Measurements from ENCODE around the gene SRGAP3.
A peak's percentile ranks its signal among the peaks of the same experiment; 100 is the strongest.

The SRGAP3 gene

GRCh38 chr3:9254764-9255163 lies 5.3 kb upstream of the SRGAP3 start:
- ChIA-PET CTCF (no interaction called here), POLR2A (no interaction called here)
- peaks cover 0 to 4% (median 0%) of the 10 kb centered on the region in 5 experiments for H3K9me3 ChIP-seq (ENCODE audit: control extremely low read depth in 1 of 5, control insufficient read depth in 4 of 5, insufficient read depth in 2 of 5, low read depth in 1 of 5, low read length in 4 of 5)
- H3K36me3 ChIP-seq (ENCODE audit: control insufficient read depth in 4 of 4, insufficient read depth in 4 of 4, low read length in 3 of 4) = no peaks in the 10 kb centered on the region
- H3K27ac ChIP-seq (ENCODE audit: insufficient read depth in 1 of 2, low read depth in 1 of 2, low read length in 2 of 2, poor library complexity in 1 of 2, severe bottlenecking in 2 of 2) = no peak overlapping the region
- DNase-seq = no peak
- peaks cover 4 to 10% (median 6%) of the 10 kb centered on the region in 4 experiments for H3K4me1 ChIP-seq (ENCODE audit: control extremely low read depth in 1 of 4, control insufficient read depth in 4 of 4, insufficient read depth in 4 of 4, low read length in 3 of 4)
- no peaks in the 10 kb centered on the region for H3K27me3 ChIP-seq (replicated peaks in 2 of 5; ENCODE audit: control insufficient read depth in 4 of 5, insufficient read depth in 5 of 5, low read length in 4 of 5)
- no peak overlapping the region for H3K4me3 ChIP-seq (ENCODE audit: control insufficient read depth in 1 of 7, extremely low read depth in 1 of 7, insufficient read depth in 4 of 7, low read depth in 2 of 7, low read length in 6 of 7)
- WGBS (ENCODE audit: insufficient coverage) = 93% methylated on average over 1 of the region's 1 CpG

- Histone ChIP-seq H3K36me3 (ENCODE audit: control insufficient read depth in 4 of 4, insufficient read depth in 4 of 4, low read length in 3 of 4) (no peaks in the 10 kb centered on the region), H3K9me3 (ENCODE audit: control extremely low read depth in 1 of 5, control insufficient read depth in 4 of 5, insufficient read depth in 2 of 5, low read depth in 1 of 5, low read length in 4 of 5) (peaks cover 0 to 4% (median 0%) of the 10 kb centered on the region in 5 experiments), H3K4me3 (ENCODE audit: control insufficient read depth in 1 of 7, extremely low read depth in 1 of 7, insufficient read depth in 4 of 7, low read depth in 2 of 7, low read length in 6 of 7) (no peak overlapping the region), H3K27ac (ENCODE audit: insufficient read depth in 1 of 2, low read depth in 1 of 2, low read length in 2 of 2, poor library complexity in 1 of 2, severe bottlenecking in 2 of 2) (no peak overlapping the region), H3K4me1 (ENCODE audit: control extremely low read depth in 1 of 4, control insufficient read depth in 4 of 4, insufficient read depth in 4 of 4, low read length in 3 of 4) (peaks cover 9 to 22% (median 18%) of the 10 kb centered on the region in 4 experiments), H3K27me3 (replicated peaks in 2 of 5; ENCODE audit: control insufficient read depth in 4 of 5, insufficient read depth in 5 of 5, low read length in 4 of 5) (no peaks in the 10 kb centered on the region)
- no peak for DNase-seq
- ChIA-PET CTCF (no interaction called here), POLR2A (no interaction called here)
- WGBS (ENCODE audit: insufficient coverage) = 100% methylated on average over 1 of the region's 7 CpGs
Measured at GRCh38 chr3:9253327-9253726, 3.9 kb upstream of the SRGAP3 start.

GRCh38 chr3:9251055-9251786 lies 1.8 kb upstream of the SRGAP3 start:
- Histone ChIP-seq H3K27me3 (replicated peaks in 2 of 5; ENCODE audit: control insufficient read depth in 4 of 5, insufficient read depth in 5 of 5, low read length in 4 of 5) (no peaks in the 10 kb centered on the region), H3K9me3 (ENCODE audit: control extremely low read depth in 1 of 5, control insufficient read depth in 4 of 5, insufficient read depth in 2 of 5, low read depth in 1 of 5, low read length in 4 of 5) (no peaks in the 10 kb centered on the region), H3K4me1 (ENCODE audit: control extremely low read depth in 1 of 4, control insufficient read depth in 4 of 4, insufficient read depth in 4 of 4, low read length in 3 of 4) (peaks cover 12 to 33% (median 27%) of the 10 kb centered on the region in 4 experiments), H3K4me3 (ENCODE audit: control insufficient read depth in 1 of 7, extremely low read depth in 1 of 7, insufficient read depth in 4 of 7, low read depth in 2 of 7, low read length in 6 of 7) (no peak overlapping the region), H3K27ac (ENCODE audit: insufficient read depth in 1 of 2, low read depth in 1 of 2, low read length in 2 of 2, poor library complexity in 1 of 2, severe bottlenecking in 2 of 2) (no peak overlapping the region), H3K36me3 (ENCODE audit: control insufficient read depth in 4 of 4, insufficient read depth in 4 of 4, low read length in 3 of 4) (no peaks in the 10 kb centered on the region)
- ChIA-PET CTCF (interaction anchor here (1.2 to 2.5 kb wide), 7 partner anchors 7 to 282 kb away, joined by 3 to 11 read pairs (median 4); no protein-coding TSS in a partner anchor), POLR2A (no interaction called here)
- DNase-seq = no peak
- 96% methylated on average over 9 of the region's 10 CpGs for WGBS (ENCODE audit: insufficient coverage)

GRCh38 chr3:9250236-9250635 lies 790 bp upstream of the SRGAP3 start:
- Histone ChIP-seq H3K27me3 (replicated peaks in 2 of 5; ENCODE audit: control insufficient read depth in 4 of 5, insufficient read depth in 5 of 5, low read length in 4 of 5) (no peaks in the 10 kb centered on the region), H3K27ac (ENCODE audit: insufficient read depth in 1 of 2, low read depth in 1 of 2, low read length in 2 of 2, poor library complexity in 1 of 2, severe bottlenecking in 2 of 2) (no peak overlapping the region), H3K4me3 (ENCODE audit: control insufficient read depth in 1 of 7, extremely low read depth in 1 of 7, insufficient read depth in 4 of 7, low read depth in 2 of 7, low read length in 6 of 7) (peak overlapping the region in 3 of 7 experiments; percentile 72 to 76 (median 75)), H3K4me1 (ENCODE audit: control extremely low read depth in 1 of 4, control insufficient read depth in 4 of 4, insufficient read depth in 4 of 4, low read length in 3 of 4) (peaks cover 12 to 33% (median 27%) of the 10 kb centered on the region in 4 experiments), H3K9me3 (ENCODE audit: control extremely low read depth in 1 of 5, control insufficient read depth in 4 of 5, insufficient read depth in 2 of 5, low read depth in 1 of 5, low read length in 4 of 5) (no peaks in the 10 kb centered on the region), H3K36me3 (ENCODE audit: control insufficient read depth in 4 of 4, insufficient read depth in 4 of 4, low read length in 3 of 4) (no peaks in the 10 kb centered on the region)
- DNase-seq = peak in 1 of 3 donors; percentile 9
- ChIA-PET POLR2A (no interaction called here), CTCF (interaction anchor here (1.0 to 2.6 kb wide), 11 partner anchors 8 to 281 kb away, joined by 3 to 11 read pairs (median 3); no protein-coding TSS in a partner anchor)
- 33% methylated on average over 1 of the region's 4 CpGs for WGBS (ENCODE audit: insufficient coverage)

- H3K27me3 ChIP-seq (replicated peaks in 2 of 5; ENCODE audit: control insufficient read depth in 4 of 5, insufficient read depth in 5 of 5, low read length in 4 of 5) = no peaks in the 10 kb centered on the region
- ChIA-PET POLR2A (interaction anchor here (0.6 to 0.8 kb wide), 2 partner anchors 68 to 682 kb away, joined by 3 read pairs; no protein-coding TSS in a partner anchor), CTCF (interaction anchor here (0.8 to 2.6 kb wide), 4 partner anchors 23 to 261 kb away, joined by 3 to 11 read pairs (median 8); no protein-coding TSS in a partner anchor)
- peak overlapping the region; percentile 68 to 94 (median 76) for H3K4me3 ChIP-seq (ENCODE audit: control insufficient read depth in 1 of 7, extremely low read depth in 1 of 7, insufficient read depth in 4 of 7, low read depth in 2 of 7, low read length in 6 of 7)
- 9% methylated on average over 5 of the region's 13 CpGs for WGBS (ENCODE audit: insufficient coverage)
- H3K27ac ChIP-seq (ENCODE audit: insufficient read depth in 1 of 2, low read depth in 1 of 2, low read length in 2 of 2, poor library complexity in 1 of 2, severe bottlenecking in 2 of 2) = no peak overlapping the region
- DNase-seq = peak in 2 of 3 donors; percentile 32 to 43
- H3K9me3 ChIP-seq (ENCODE audit: control extremely low read depth in 1 of 5, control insufficient read depth in 4 of 5, insufficient read depth in 2 of 5, low read depth in 1 of 5, low read length in 4 of 5) = no peaks in the 10 kb centered on the region
- H3K4me1 ChIP-seq (ENCODE audit: control extremely low read depth in 1 of 4, control insufficient read depth in 4 of 4, insufficient read depth in 4 of 4, low read length in 3 of 4) = peaks cover 12 to 33% (median 27%) of the 10 kb centered on the region in 4 experiments
- no peaks in the 10 kb centered on the region for H3K36me3 ChIP-seq (ENCODE audit: control insufficient read depth in 4 of 4, insufficient read depth in 4 of 4, low read length in 3 of 4)
Measured at GRCh38 chr3:9248522-9249271, 749 bp downstream of the SRGAP3 start.

- H3K27me3 ChIP-seq (replicated peaks in 2 of 5; ENCODE audit: control insufficient read depth in 4 of 5, insufficient read depth in 5 of 5, low read length in 4 of 5) = no peaks in the 10 kb centered on the region
- H3K4me1 ChIP-seq (ENCODE audit: control extremely low read depth in 1 of 4, control insufficient read depth in 4 of 4, insufficient read depth in 4 of 4, low read length in 3 of 4) = peaks cover 12 to 33% (median 27%) of the 10 kb centered on the region in 4 experiments
- no peak overlapping the region for H3K27ac ChIP-seq (ENCODE audit: insufficient read depth in 1 of 2, low read depth in 1 of 2, low read length in 2 of 2, poor library complexity in 1 of 2, severe bottlenecking in 2 of 2)
- peak overlapping the region in 6 of 7 experiments; percentile 72 to 94 (median 78) for H3K4me3 ChIP-seq (ENCODE audit: control insufficient read depth in 1 of 7, extremely low read depth in 1 of 7, insufficient read depth in 4 of 7, low read depth in 2 of 7, low read length in 6 of 7)
- 68% methylated on average over 16 of the region's 19 CpGs for WGBS (ENCODE audit: insufficient coverage)
- H3K36me3 ChIP-seq (ENCODE audit: control insufficient read depth in 4 of 4, insufficient read depth in 4 of 4, low read length in 3 of 4) = no peaks in the 10 kb centered on the region
- H3K9me3 ChIP-seq (ENCODE audit: control extremely low read depth in 1 of 5, control insufficient read depth in 4 of 5, insufficient read depth in 2 of 5, low read depth in 1 of 5, low read length in 4 of 5) = no peaks in the 10 kb centered on the region
- peak in 2 of 3 donors; percentile 54 to 58 for DNase-seq
- ChIA-PET CTCF (interaction anchor here (2.6 kb wide), 1 partner anchor 56 kb away, joined by 11 read pairs; no protein-coding TSS in a partner anchor), POLR2A (no interaction called here)
Measured at GRCh38 chr3:9247941-9248521, 1.4 kb downstream of the SRGAP3 start.

All from common myeloid progenitor, CD34-positive (primary cell).